CD14-positive monocyte (primary cell): ENCODE measurements around the gene NQO1. TPM values are rescaled to one million over a fixed set of nuclear protein-coding genes. Genes with fewer than 3 reads are reported as not detected.

Experiments used
- DNase-seq, 3 donors: peaks; one replicate each; pipeline ENCODE4 v3.0.0-alpha.2; 2011 to 2022
- H2AFZ ChIP-seq: 2 replicates; pipeline ENCODE4 v1.6.0; 2012; ENCODE audit warnings: mild to moderate bottlenecking, low read depth, low read length, inconsistent platforms; ENCODE audit not compliant: insufficient read depth, poor library complexity, severe bottlenecking
- H3K27ac ChIP-seq, 2 donors: 1 replicate in 1 of 2; 2 replicates in 1 of 2; pipeline ENCODE4 v1.5.1; 2012 to 2013; ENCODE audit warnings: low read length in 2 of 2, control low read depth in 1 of 2, inconsistent platforms in 1 of 2, low read depth in 1 of 2, mild to moderate bottlenecking in 1 of 2
- H3K27me3 ChIP-seq, 2 donors: one replicate each; pipeline versions ENCODE4 v1.6.0 to v1.6.1; 2011 to 2013; ENCODE audit warnings: low read length in 2 of 2; ENCODE audit not compliant: control insufficient read depth in 2 of 2, insufficient read depth in 2 of 2
- H3K36me3 ChIP-seq, 2 donors: replicated peaks in 1 of 2; 1 replicate in 1 of 2; 2 replicates in 1 of 2; pipeline versions ENCODE4 v1.5.1 to v1.6.1; 2012 to 2013; ENCODE audit warnings: low read length in 2 of 2, control low read depth in 1 of 2, inconsistent platforms in 1 of 2, mild to moderate bottlenecking in 1 of 2; ENCODE audit not compliant: insufficient read depth in 2 of 2, control insufficient read depth in 1 of 2
- H3K4me1 ChIP-seq, 2 donors: 1 replicate in 1 of 2; 2 replicates in 1 of 2; pipeline versions ENCODE4 v1.5.1 to v1.6.1; 2012 to 2013; ENCODE audit warnings: low read length in 2 of 2, control low read depth in 1 of 2, inconsistent platforms in 1 of 2, mild to moderate bottlenecking in 1 of 2, moderate library complexity in 1 of 2; ENCODE audit not compliant: insufficient read depth in 2 of 2, control insufficient read depth in 1 of 2
- H3K4me2 ChIP-seq: replicated peaks from 2 replicates; pipeline ENCODE3; 2012; ENCODE audit warnings: low read length, moderate library complexity, mild to moderate bottlenecking; ENCODE audit not compliant: poor library complexity, severe bottlenecking; ENCODE audit errors: extremely low read depth
- H3K4me3 ChIP-seq, 3 experiments: fragments of 200-600 bp in 1 of 3; sonication (generic) in 1 of 3; replicated peaks in 1 of 3; 1 replicate in 2 of 3; 2 replicates in 1 of 3; pipeline ENCODE4 v1.5.1; 2011 to 2013; ENCODE audit warnings: low read length in 3 of 3, mild to moderate bottlenecking in 3 of 3, control low read depth in 2 of 3, low read depth in 2 of 3, inconsistent platforms in 1 of 3, moderate library complexity in 1 of 3
- H3K79me2 ChIP-seq: 2 replicates; pipeline ENCODE4 v1.6.0; 2012; ENCODE audit warnings: mild to moderate bottlenecking, control low read depth, inconsistent platforms, low read length, moderate library complexity; ENCODE audit not compliant: insufficient read depth
- H3K9ac ChIP-seq: 2 replicates; pipeline ENCODE4 v1.6.0; 2017; ENCODE audit warnings: low read length, mild to moderate bottlenecking; ENCODE audit not compliant: insufficient read depth, poor library complexity, severe bottlenecking
- H3K9me3 ChIP-seq, 2 donors: replicated peaks in 1 of 2; 1 replicate in 1 of 2; 2 replicates in 1 of 2; pipeline versions ENCODE4 v1.5.1 to v1.6.1; 2012 to 2013; ENCODE audit warnings: low read length in 2 of 2, control low read depth in 1 of 2; ENCODE audit not compliant: control insufficient read depth in 1 of 2, insufficient read depth in 1 of 2
- H4K20me1 ChIP-seq: 2 replicates; pipeline ENCODE4 v1.6.0; 2012; ENCODE audit warnings: mild to moderate bottlenecking, low read length, control low read depth, moderate library complexity; ENCODE audit not compliant: insufficient read depth
- H3K27ac Mint-ChIP-seq, 7 donors: one replicate each; pipeline ENCODE4 v1.8.0; 2020; ENCODE audit warnings: mild to moderate bottlenecking in 7 of 7, mixed read lengths in 7 of 7, moderate library complexity in 6 of 7, inconsistent platforms in 2 of 7
- H3K27me3 Mint-ChIP-seq, 3 donors: one replicate each; pipeline ENCODE4 v1.8.0; 2021 to 2022; ENCODE audit warnings: low read depth in 3 of 3, mild to moderate bottlenecking in 3 of 3, mixed read lengths in 3 of 3, moderate library complexity in 3 of 3, inconsistent platforms in 1 of 3
- H3K36me3 Mint-ChIP-seq, 2 donors: one replicate each; pipeline ENCODE4 v1.8.0; 2020; ENCODE audit warnings: mixed read lengths in 2 of 2, inconsistent platforms in 1 of 2, mild to moderate bottlenecking in 1 of 2
- H3K4me1 Mint-ChIP-seq: one replicate; pipeline ENCODE4 v1.8.0; 2020; ENCODE audit warnings: mild to moderate bottlenecking, mixed read lengths
- H3K4me3 Mint-ChIP-seq, 2 donors: one replicate each; pipeline ENCODE4 v1.8.0; 2020; ENCODE audit warnings: mild to moderate bottlenecking in 2 of 2, mixed read lengths in 2 of 2, moderate library complexity in 1 of 2
- H3K9me3 Mint-ChIP-seq, 7 donors: one replicate each; pipeline ENCODE4 v1.8.0; 2020 to 2022; ENCODE audit warnings: mixed read lengths in 7 of 7, mild to moderate bottlenecking in 6 of 7, moderate library complexity in 6 of 7, inconsistent platforms in 2 of 7
- CTCF ChIP-seq: fragments of 200-600 bp; IDR thresholded peaks from one replicate; pipeline ENCODE4 v1.8.0; 2022; ENCODE audit warnings: antibody characterized with exemption, mild to moderate bottlenecking
- WGBS: methylation state at CpG from one replicate; pipeline ENCODE4 v1.1.5; 2013; ENCODE audit warnings: missing lambda C conversion rate; ENCODE audit not compliant: insufficient coverage; 5-methylcytosine and 5-hydroxymethylcytosine counted together
- intact Hi-C, 2 donors: fragments of 100-400 bp; cut with micrococcal nuclease; formaldehyde crosslinking; loops; one replicate each; pipeline versions ENCODE4 v1.15.0 to v1.15.1; 2023
- polyA plus RNA-seq, 3 donors: library from polyadenylated mRNA; depleted of rRNA in 1 of 3; unstranded in 2 of 3; stranded (reverse) in 1 of 3; fragments of 300-500 nt in 2 of 3; fragments of >200 nt in 1 of 3; fragmentation: Illumina TruSeq in 2 of 3; gene quantifications; 1 replicate in 2 of 3; 2 replicates in 1 of 3; pipeline ENCODE4 v1.2.3, GENCODE V29; 2012 to 2021

The NQO1 gene
- polyA plus RNA-seq, 3 donors = 0.51 to 3.9 (median 3.0) TPM

DNA sequence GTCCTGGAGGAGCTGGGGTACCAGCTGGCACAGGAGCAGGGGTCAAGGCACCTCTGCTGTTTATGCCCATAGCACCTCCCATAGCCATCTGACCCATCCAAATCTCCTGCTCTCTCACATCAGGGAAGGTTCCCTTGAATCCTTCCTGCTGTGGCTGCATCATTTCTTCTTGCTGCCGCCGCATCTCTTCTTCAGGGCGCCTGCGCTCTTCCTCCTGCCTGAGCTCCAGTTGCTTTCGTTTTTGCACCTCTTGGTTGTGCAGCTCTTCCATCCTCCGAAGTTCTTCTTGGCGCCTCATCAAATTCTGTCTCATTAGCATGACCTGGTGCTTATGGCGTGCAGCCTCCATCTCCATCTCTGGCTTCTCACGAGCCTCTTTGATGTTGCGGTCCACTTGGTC, 30.3 kb upstream of the NQO1 start:
- peaks cover 31% of the 10 kb centered on the region for H3K79me2 ChIP-seq
- Mint-ChIP-seq H3K9me3 (peaks cover 0 to 5% (median 0%) of the 10 kb centered on the region in 7 donors), H3K4me3 (no peak overlapping the region), H3K27me3 (peaks cover 3 to 5% (median 5%) of the 10 kb centered on the region in 3 donors), H3K27ac (no peak overlapping the region), H3K4me1 (peaks cover 16% of the 10 kb centered on the region), H3K36me3 (peaks cover 7 to 11% of the 10 kb centered on the region in 2 donors)
- intact Hi-C loops = loop anchor here in 1 of 2 donors (10.0 kb wide), 1 partner anchor 362 kb away; no protein-coding TSS in a partner anchor
- peaks cover 4 to 7% of the 10 kb centered on the region in 2 donors for H3K36me3 ChIP-seq
- no peak overlapping the region for H3K4me3 ChIP-seq
- H3K9me3 ChIP-seq = no peaks in the 10 kb centered on the region
- peaks cover 13 to 17% of the 10 kb centered on the region in 2 donors for H3K4me1 ChIP-seq
- TF ChIP-seq CTCF = no peak
- no peak overlapping the region for H3K27ac ChIP-seq
- no peak overlapping the region for H2AFZ ChIP-seq
- no peak overlapping the region for H3K4me2 ChIP-seq
- no peak overlapping the region for H3K9ac ChIP-seq
- no peak for DNase-seq
- no peaks in the 10 kb centered on the region for H4K20me1 ChIP-seq
- WGBS = 91% methylated on average over 10 of the region's 10 CpGs
- no peaks in the 10 kb centered on the region for H3K27me3 ChIP-seq

- Mint-ChIP-seq H3K4me3 (peak within 1 kb of the TSS; percentile 99 to 100), H3K4me1 (peaks cover 16% of the 10 kb centered on the region), H3K36me3 (peaks cover 19 to 29% of the 10 kb centered on the region in 2 donors), H3K27ac (peak within 1 kb of the TSS; percentile 90 to 98 (median 94)), H3K9me3 (peaks cover 0 to 5% (median 0%) of the 10 kb centered on the region in 7 donors), H3K27me3 (peaks cover 3 to 5% (median 3%) of the 10 kb centered on the region in 3 donors)
- Histone ChIP-seq H3K4me3 (peak within 1 kb of the TSS; percentile 73 to 88 (median 87)), H3K27me3 (no peaks in the 10 kb centered on the region), H3K27ac (peak within 1 kb of the TSS; percentile 54 to 93), H3K4me2 (peak within 1 kb of the TSS; percentile 87), H3K9ac (peak within 1 kb of the TSS; percentile 87), H3K79me2 (peaks cover 28% of the 10 kb centered on the region), H2AFZ (peak within 1 kb of the TSS; percentile 98), H3K4me1 (peaks cover 13% of the 10 kb centered on the region in 2 donors), H4K20me1 (no peaks in the 10 kb centered on the region), H3K36me3 (peaks cover 13 to 26% of the 10 kb centered on the region in 2 donors), H3K9me3 (no peaks in the 10 kb centered on the region)
- intact Hi-C loops = loop anchor here (2.0 to 10.0 kb wide), 3 partner anchors 42 to 360 kb away; no protein-coding TSS in a partner anchor
- peak; percentile 97 to 99 (median 98) for DNase-seq
- peak; percentile 96 for TF ChIP-seq CTCF
- under 1% methylated on average over 55 of the region's 58 CpGs for WGBS
Observed at GRCh38 chr16:69754469-69755310, 28.3 kb upstream of the NQO1 start, which contains the start of gene NOB1. Gene NOB1, minus strand, starts transcription at chr16:69754926. Its CDS starts 16 bp downstream, at chr16:69754910.
